ENCODE measurements around the gene BRINP1. TPM values are rescaled to one million over a fixed set of nuclear protein-coding genes. Genes with fewer than 3 reads are reported as not detected.
"Not testable (repeated sequence)": the region's sequence is repeated elsewhere in the genome, so short reads cannot be mapped to it uniquely, and the experiment has no call there.

Gene BRINP1
- polyA plus RNA-seq, 1 donor from 2014 or later, result not detected

DNA sequence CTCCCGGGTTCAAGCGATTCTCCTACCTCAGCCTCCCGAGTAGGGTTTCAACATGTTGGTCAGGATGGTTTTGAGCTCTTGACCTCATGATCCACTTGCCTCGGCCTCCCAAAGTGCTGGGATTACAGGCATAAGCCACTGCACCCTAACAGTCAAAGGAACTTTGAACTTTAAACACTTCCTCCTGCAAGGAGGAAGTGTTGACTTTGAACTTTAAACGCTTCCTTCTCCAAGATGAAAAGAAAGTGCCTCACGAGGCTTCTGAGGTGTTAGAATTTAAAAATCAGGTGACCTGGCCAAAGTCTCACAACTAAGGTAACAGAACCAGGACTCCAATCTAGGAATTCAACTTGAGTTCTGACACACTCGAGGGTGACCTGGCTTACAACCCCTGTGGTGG lies 150.9 kb downstream of the BRINP1 start:
- no peaks in the 10 kb centered on the region for H3K36me3 Mint-ChIP-seq
- peaks cover under 1% of the 10 kb centered on the region for H3K27me3 Mint-ChIP-seq
- H3K27ac Mint-ChIP-seq, result no peak overlapping the region
- H3K4me3 Mint-ChIP-seq, result no peak overlapping the region
- no peaks in the 10 kb centered on the region for H3K4me1 Mint-ChIP-seq
- peaks cover 1 to 8% (median 6%) of the 10 kb centered on the region in 3 donors for H3K9me3 Mint-ChIP-seq

GRCh38 chr9:119216651-119217331 lies 152.4 kb downstream of the BRINP1 start:
- H3K9me3 Mint-ChIP-seq, result peaks cover under 1 to 8% (median 1%) of the 10 kb centered on the region in 3 donors
- H3K36me3 Mint-ChIP-seq, result no peaks in the 10 kb centered on the region
- no peaks in the 10 kb centered on the region for H3K27me3 Mint-ChIP-seq
- no peak overlapping the region for H3K4me3 Mint-ChIP-seq
- H3K27ac Mint-ChIP-seq, result no peak overlapping the region
- no peaks in the 10 kb centered on the region for H3K4me1 Mint-ChIP-seq

- no peaks in the 10 kb centered on the region for H3K4me1 Mint-ChIP-seq
- H3K9me3 Mint-ChIP-seq, result peaks cover 0 to 8% (median 1%) of the 10 kb centered on the region in 3 donors
- no peaks in the 10 kb centered on the region for H3K27me3 Mint-ChIP-seq
- H3K4me3 Mint-ChIP-seq, result no peak overlapping the region
- no peak overlapping the region for H3K27ac Mint-ChIP-seq
- H3K36me3 Mint-ChIP-seq, result no peaks in the 10 kb centered on the region
Measured at GRCh38 chr9:119215651-119216050, 153.6 kb downstream of the BRINP1 start.

DNA sequence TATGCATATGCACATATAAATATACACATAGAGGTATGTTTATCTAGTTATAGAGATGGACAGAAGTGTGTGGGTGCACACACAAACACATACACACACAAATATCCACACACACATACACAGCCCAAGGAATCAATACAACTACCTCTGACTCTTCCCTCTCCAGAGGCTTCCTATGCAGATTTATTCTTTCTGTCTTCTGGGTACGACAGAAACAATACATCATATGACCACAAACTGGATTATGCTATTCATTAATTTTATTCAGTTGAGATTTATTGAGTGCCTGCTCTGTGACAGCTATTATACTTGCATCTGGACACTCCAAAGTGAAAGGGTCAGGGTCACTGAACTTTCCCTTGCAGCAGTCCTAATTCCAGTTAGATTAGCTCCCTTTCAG lies 155.8 kb downstream of the BRINP1 start:
- H3K4me3 Mint-ChIP-seq, result no peak overlapping the region
- H3K4me1 Mint-ChIP-seq, result no peaks in the 10 kb centered on the region
- H3K36me3 Mint-ChIP-seq, result no peaks in the 10 kb centered on the region

DNA sequence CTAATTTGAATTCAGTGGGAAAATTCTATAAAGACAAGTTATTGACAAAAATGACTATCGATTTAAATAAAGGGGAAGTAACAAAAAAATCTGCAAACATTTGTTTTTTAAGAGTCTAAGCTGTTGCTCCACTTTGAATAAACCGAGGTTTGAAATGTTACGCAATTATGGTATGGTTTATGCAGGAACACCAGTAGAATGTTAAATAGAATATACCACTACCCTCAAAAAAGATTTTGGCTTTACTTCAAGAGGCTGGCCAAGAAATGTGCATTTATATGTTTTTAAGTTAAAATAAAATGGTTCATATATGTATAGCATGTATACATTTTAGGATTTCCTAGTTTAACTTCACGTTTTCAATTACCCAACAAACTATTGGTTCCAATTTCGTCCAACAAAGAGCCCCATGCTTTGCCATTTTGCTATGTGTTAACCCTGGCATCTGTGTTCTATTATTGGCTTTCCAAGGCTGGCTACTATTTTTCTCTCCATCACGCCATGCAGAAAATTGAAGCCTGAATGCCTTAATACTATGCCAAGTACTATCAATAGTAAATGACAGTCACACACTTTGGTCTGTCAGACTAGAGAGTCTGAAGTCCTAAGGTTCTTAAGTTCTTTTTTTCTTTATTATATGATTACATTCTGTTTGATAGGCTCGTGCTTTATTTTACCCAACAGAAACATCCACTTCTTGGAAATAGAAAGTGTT lies 171.2 kb downstream of the BRINP1 start:
- Mint-ChIP-seq H3K27ac (no peak overlapping the region), H3K4me3 (no peak overlapping the region)

More for the DNA sequence above, 155.8 kb downstream of the BRINP1 start:
- H3K27ac Mint-ChIP-seq, result no peak overlapping the region
- no peaks in the 10 kb centered on the region for H3K27me3 Mint-ChIP-seq
- H3K9me3 Mint-ChIP-seq, result peaks cover 0 to 3% (median 0%) of the 10 kb centered on the region in 3 donors

GRCh38 chr9:119195521-119195920 lies 173.7 kb downstream of the BRINP1 start:
- Mint-ChIP-seq H3K9me3 (no peaks in the 10 kb centered on the region), H3K27ac (no peak overlapping the region), H3K4me1 (no peaks in the 10 kb centered on the region), H3K36me3 (no peaks in the 10 kb centered on the region), H3K4me3 (no peak overlapping the region), H3K27me3 (no peaks in the 10 kb centered on the region)

More for the DNA sequence above, 171.2 kb downstream of the BRINP1 start:
- Mint-ChIP-seq H3K4me1 (no peaks in the 10 kb centered on the region), H3K9me3 (no peaks in the 10 kb centered on the region), H3K27me3 (peaks cover 1% of the 10 kb centered on the region), H3K36me3 (no peaks in the 10 kb centered on the region)

- Mint-ChIP-seq H3K4me1 (no peaks in the 10 kb centered on the region), H3K27me3 (no peaks in the 10 kb centered on the region), H3K36me3 (no peaks in the 10 kb centered on the region), H3K4me3 (no peak overlapping the region), H3K9me3 (peaks cover 2 to 9% (median 4%) of the 10 kb centered on the region in 3 donors), H3K27ac (no peak overlapping the region)
Measured at GRCh38 chr9:119185298-119185697, 183.9 kb downstream of the BRINP1 start.

DNA sequence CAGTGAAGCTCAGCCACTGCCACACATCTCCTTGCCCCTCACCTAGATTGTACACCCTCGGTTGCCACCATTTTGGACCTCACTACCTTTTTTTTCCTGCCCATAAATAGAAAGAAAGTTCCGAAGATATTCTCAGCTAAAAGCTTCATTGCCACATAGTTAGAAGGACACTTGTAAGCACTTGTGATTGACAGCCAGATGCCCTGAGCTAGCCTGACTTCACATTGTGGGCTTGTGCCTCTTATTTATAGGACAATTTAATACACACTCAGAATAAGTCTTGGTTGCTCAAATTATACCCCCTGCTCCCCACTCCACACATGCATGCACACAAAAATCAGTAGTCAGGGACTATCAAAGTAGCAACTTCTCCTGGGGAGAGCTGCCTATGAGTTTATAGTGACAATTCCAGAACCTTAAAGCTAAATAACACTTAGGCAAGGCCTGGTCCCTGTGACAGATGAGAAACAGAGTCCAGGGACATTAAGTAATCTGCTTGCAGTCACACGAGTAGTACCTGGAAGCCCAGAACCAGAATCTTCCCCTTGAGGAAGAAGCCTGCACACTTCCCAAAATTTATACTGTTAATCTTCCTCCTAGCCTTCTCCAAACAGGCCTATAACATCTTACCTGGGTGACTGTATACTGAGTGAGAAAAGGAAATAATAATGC lies 184.8 kb downstream of the BRINP1 start:
- H3K36me3 Mint-ChIP-seq, result no peaks in the 10 kb centered on the region
- H3K27ac Mint-ChIP-seq, result no peak overlapping the region
- H3K4me1 Mint-ChIP-seq, result no peaks in the 10 kb centered on the region
- no peak overlapping the region for H3K4me3 Mint-ChIP-seq
- H3K9me3 Mint-ChIP-seq, result peaks cover 2 to 9% (median 4%) of the 10 kb centered on the region in 3 donors
- no peaks in the 10 kb centered on the region for H3K27me3 Mint-ChIP-seq

DNA sequence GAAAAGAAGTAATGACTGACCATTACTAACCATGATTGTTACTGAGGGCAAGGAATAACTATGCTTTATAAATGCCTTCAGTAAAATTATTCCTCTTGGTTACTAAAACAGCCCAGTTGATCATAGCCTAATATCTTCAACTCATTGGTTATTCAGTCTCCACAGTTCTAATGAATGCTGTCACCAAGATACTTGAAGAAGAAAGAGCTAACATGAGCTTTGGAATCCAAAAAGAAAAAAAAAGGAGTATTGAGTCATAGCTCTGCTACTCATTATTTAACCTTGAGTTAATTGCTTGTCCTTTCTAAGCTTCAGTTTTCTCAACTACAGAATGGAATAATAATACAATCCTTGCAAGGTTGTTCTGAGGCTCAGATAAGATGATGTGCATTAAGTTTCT lies 187.7 kb downstream of the BRINP1 start:
- Mint-ChIP-seq H3K4me3 (no peak overlapping the region), H3K4me1 (no peaks in the 10 kb centered on the region), H3K27me3 (no peaks in the 10 kb centered on the region), H3K36me3 (no peaks in the 10 kb centered on the region), H3K9me3 (peaks cover 0 to 4% (median 1%) of the 10 kb centered on the region in 3 donors), H3K27ac (no peak overlapping the region)

- H3K4me3 Mint-ChIP-seq, result no peak overlapping the region
- H3K4me1 Mint-ChIP-seq, result no peaks in the 10 kb centered on the region
- H3K9me3 Mint-ChIP-seq, result peaks cover 0 to 4% (median 1%) of the 10 kb centered on the region in 3 donors
- H3K27ac Mint-ChIP-seq, result no peak overlapping the region
- H3K27me3 Mint-ChIP-seq, result no peaks in the 10 kb centered on the region
- H3K36me3 Mint-ChIP-seq, result no peaks in the 10 kb centered on the region
Measured at GRCh38 chr9:119180897-119181296, 188.3 kb downstream of the BRINP1 start.

DNA sequence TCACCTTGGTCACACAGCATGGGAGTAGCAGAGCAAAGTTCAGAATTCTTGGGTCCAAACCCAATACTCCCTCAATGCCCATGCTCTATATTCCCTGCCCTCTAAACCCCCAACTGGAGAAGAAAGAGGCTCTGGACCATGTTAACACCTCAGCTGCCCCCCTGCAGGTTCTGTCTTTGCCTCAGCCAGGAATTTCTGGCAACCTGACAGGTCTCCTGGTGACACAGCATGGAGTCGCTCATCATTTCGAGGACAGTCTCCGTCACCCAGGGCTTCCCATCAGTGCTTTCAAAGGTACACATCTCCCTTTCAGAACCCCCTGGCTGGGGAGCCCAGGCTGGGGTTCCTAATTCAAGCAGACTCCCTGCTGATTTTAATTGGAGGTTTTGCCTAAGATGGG lies 189.5 kb downstream of the BRINP1 start:
- H3K27me3 Mint-ChIP-seq, result no peaks in the 10 kb centered on the region
- H3K4me3 Mint-ChIP-seq, result no peak overlapping the region
- H3K4me1 Mint-ChIP-seq, result no peaks in the 10 kb centered on the region
- H3K9me3 Mint-ChIP-seq, result peaks cover 0 to 5% (median 1%) of the 10 kb centered on the region in 3 donors
- H3K27ac Mint-ChIP-seq, result no peak overlapping the region
- H3K36me3 Mint-ChIP-seq, result no peaks in the 10 kb centered on the region

- Mint-ChIP-seq H3K4me1 (no peaks in the 10 kb centered on the region), H3K27ac (no peak overlapping the region), H3K36me3 (no peaks in the 10 kb centered on the region), H3K9me3 (peaks cover 0 to 5% (median 0%) of the 10 kb centered on the region in 3 donors), H3K4me3 (no peak overlapping the region), H3K27me3 (no peaks in the 10 kb centered on the region)
Measured at GRCh38 chr9:119177196-119177595, 192.0 kb downstream of the BRINP1 start.

GRCh38 chr9:119175581-119175980 lies 193.7 kb downstream of the BRINP1 start:
- Mint-ChIP-seq H3K4me3 (no peak overlapping the region), H3K27ac (no peak overlapping the region), H3K36me3 (no peaks in the 10 kb centered on the region), H3K27me3 (no peaks in the 10 kb centered on the region), H3K4me1 (no peaks in the 10 kb centered on the region), H3K9me3 (peaks cover 0 to 5% (median 0%) of the 10 kb centered on the region in 3 donors)

DNA sequence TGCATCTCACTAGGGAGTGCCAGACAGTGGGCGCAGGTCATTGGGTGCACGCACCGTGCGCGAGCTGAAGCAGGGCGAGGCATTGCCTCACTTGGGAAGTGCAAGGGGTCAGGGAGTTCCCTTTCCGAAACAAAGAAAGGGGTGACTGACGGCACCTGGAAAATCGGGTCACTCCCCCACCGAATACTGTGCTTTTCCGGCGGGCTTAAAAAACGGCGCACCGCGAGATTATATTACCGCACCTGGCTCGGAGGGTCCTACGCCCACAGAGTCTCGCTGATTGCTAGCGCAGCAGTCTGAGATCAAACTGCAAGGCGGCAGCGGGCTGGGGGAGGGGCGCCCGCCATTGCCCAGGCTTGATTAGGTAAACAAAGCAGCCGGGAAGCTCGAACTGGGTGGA lies 200.0 kb downstream of the BRINP1 start:
- not testable (repeated sequence) for H3K4me3 Mint-ChIP-seq, H3K9me3 Mint-ChIP-seq, H3K27me3 Mint-ChIP-seq, H3K36me3 Mint-ChIP-seq, H3K27ac Mint-ChIP-seq, H3K4me1 Mint-ChIP-seq

DNA sequence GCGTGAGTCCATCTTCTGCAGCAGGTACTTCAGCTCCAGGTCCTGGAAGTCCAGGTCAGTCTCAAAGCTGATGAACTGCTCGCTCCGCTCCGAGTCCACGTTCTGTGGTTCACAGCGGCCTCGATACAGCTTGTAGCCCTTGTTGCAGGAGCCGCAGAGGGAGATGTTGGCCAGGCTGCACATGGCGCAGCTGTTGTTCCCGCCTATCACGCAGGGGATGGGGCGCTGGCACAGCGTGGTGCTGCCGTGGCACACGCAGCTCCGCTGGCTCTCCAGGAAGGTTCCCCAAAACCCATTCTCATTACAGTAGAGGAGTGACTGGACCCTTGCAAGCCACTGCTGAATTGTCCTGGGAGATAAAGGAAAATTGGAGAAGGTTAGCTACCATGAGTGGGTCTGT lies 201.4 kb downstream of the BRINP1 start:
- H3K4me3 Mint-ChIP-seq, result no peak overlapping the region
- H3K27ac Mint-ChIP-seq, result no peak overlapping the region
- peaks cover 4% of the 10 kb centered on the region for H3K27me3 Mint-ChIP-seq
- peaks cover 0 to 2% (median 0%) of the 10 kb centered on the region in 3 donors for H3K4me1 Mint-ChIP-seq
- H3K36me3 Mint-ChIP-seq, result no peaks in the 10 kb centered on the region
- H3K9me3 Mint-ChIP-seq, result peaks cover 0 to 4% (median 0%) of the 10 kb centered on the region in 3 donors

All from IgD-negative memory B cell (primary cell).